K562 (cell line): Measurements from ENCODE around the gene TNFAIP1.
A peak's percentile ranks its signal among the peaks of the same experiment; 100 is the strongest.

Experiments used
- CBX1 ChIP-seq: sonication (generic); IDR thresholded peaks from 2 replicates; pipeline ENCODE4 v1.6.1; 2016; ENCODE audit warnings: antibody characterized with exemption, low read depth, mild to moderate bottlenecking
- EP400 ChIP-seq: fragments of 450-650 bp; IDR thresholded peaks from 2 replicates; pipeline ENCODE4 v1.6.1; 2017; ENCODE audit warnings: antibody characterized with exemption, mild to moderate bottlenecking, moderate library complexity
- GATA2 ChIP-seq: sonication (generic); formaldehyde crosslinking; IDR thresholded peaks from 2 replicates; pipeline ENCODE4 v1.4.0; 2020; ENCODE audit warnings: mild to moderate bottlenecking, missing genetic modification reagents
- MAFK ChIP-seq: IDR thresholded peaks from 2 replicates; pipeline ENCODE4 v1.6.1; 2011; ENCODE audit warnings: low read length, improper control_type of control experiment
- NRF1 ChIP-seq, 2 experiments: fragments of 450-650 bp; IDR thresholded peaks in 1 of 2; conservative IDR thresholded peaks in 1 of 2; 2 replicates each; pipeline ENCODE4 v1.6.1; 2014; ENCODE audit warnings: mild to moderate bottlenecking in 2 of 2
- PHF21A ChIP-seq: fragments of 450-650 bp; IDR thresholded peaks from 2 replicates; pipeline ENCODE4 v1.6.1; 2017; ENCODE audit warnings: low read depth, borderline replicate concordance
- RBM39 ChIP-seq: fragments of 200-400 bp; formaldehyde crosslinking; optimal IDR thresholded peaks from 2 replicates; pipeline ENCODE3; 2018; ENCODE audit warnings: low read depth, low read length
- SIN3B ChIP-seq: fragments of 450-650 bp; IDR thresholded peaks from 2 replicates; pipeline ENCODE4 v1.6.1; 2017; ENCODE audit warnings: low read depth, mild to moderate bottlenecking, moderate library complexity
- TRIM28 ChIP-seq: fragments of 450-650 bp; IDR thresholded peaks from 2 replicates; pipeline ENCODE4 v1.6.1; 2017
- YY1 ChIP-seq, 3 experiments: IDR thresholded peaks; 2 replicates each; pipeline ENCODE4 v1.6.1; 2011; ENCODE audit warnings: low read length in 2 of 3, mild to moderate bottlenecking in 2 of 3, moderate library complexity in 2 of 3, borderline replicate concordance in 1 of 3, control low read depth in 1 of 3, low read depth in 1 of 3; ENCODE audit not compliant: insufficient read depth in 3 of 3, insufficient replicate concordance in 2 of 3, control insufficient read depth in 1 of 3, insufficient read length in 1 of 3; ENCODE audit errors: extremely low read depth in 1 of 3
- ZNF76 ChIP-seq: fragments of 250-450 bp; sonication (Bioruptor Pico); IDR thresholded peaks from 2 replicates; pipeline ENCODE4 v1.4.0; 2020; ENCODE audit warnings: mild to moderate bottlenecking, moderate library complexity, borderline replicate concordance
- TF ChIP-seq, protein P1 (sequence below): sonication (generic); formaldehyde crosslinking; IDR thresholded peaks from 2 replicates; pipeline ENCODE4 v1.9.0; 2022; ENCODE audit warnings: mild to moderate bottlenecking, missing genetic modification reagents
- TF ChIP-seq, protein P2 (sequence below): sonication (generic); formaldehyde crosslinking; IDR thresholded peaks from 2 replicates; pipeline ENCODE4 v1.5.0; 2020; ENCODE audit warnings: missing genetic modification reagents

DNA sequence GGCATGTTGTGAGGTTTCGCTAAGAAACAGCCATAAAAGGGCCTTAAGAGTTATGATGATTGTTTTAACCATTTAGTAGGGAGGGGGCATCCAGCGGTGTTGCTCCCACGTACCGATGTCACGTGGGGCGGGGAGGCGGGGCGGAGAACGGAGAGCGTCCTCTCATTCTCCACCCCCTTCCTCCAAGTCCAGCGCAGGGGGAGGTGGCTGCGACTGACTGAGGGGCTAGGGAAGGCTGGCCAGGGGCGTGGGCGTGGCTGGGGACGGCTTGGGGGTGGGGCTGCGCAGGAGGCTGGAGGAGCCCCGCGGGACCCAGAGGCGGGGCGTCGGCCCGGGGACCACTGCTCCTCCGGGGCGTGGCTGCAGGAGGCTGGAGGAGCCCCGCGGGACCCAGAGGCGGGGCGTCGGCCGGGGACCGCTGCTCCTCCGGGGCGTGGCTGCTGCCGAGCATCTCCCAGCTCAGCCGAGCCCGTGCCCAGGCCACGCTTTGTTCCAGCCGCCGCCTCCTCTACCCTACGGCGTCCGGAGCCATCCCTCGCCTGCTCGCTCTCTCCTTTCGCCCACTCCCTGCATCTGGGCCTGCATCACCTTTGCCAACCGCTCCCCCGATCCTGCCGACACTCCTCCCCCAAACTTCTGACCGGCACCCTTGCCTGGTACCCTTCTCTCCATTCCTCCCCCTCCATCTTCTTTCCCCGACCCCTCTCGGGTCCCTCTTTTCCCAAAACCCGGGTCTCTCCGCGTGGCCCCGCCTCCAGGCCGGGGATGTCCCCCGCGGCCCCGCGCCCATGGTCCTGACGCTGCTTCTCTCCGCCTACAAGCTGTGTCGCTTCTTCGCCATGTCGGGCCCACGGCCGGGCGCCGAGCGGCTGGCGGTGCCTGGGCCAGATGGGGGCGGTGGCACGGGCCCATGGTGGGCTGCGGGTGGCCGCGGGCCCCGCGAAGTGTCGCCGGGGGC lies 36.0 kb downstream of the TNFAIP1 start, which contains the start of gene SARM1:
- TF ChIP-seq, protein P1, sequence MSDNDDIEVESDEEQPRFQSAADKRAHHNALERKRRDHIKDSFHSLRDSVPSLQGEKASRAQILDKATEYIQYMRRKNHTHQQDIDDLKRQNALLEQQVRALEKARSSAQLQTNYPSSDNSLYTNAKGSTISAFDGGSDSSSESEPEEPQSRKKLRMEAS (CRISPR knock-in tag), result no peak
- TF ChIP-seq ZNF76 (CRISPR knock-in tag) (no peak), MAFK (no peak), RBM39 (no peak), GATA2 (CRISPR knock-in tag) (no peak), PHF21A (no peak), EP400 (no peak), YY1 (IDR thresholded peaks at IDR 0.05; ENCODE audit: borderline replicate concordance in 1 of 3, control insufficient read depth in 1 of 3, extremely low read depth in 1 of 3, insufficient read depth in 3 of 3, insufficient read length in 1 of 3, insufficient replicate concordance in 2 of 3, low read depth in 1 of 3, low read length in 2 of 3) (no peak), TRIM28 (no peak), SIN3B (no peak), CBX1 (no peak), NRF1 (conservative IDR thresholded peaks at IDR 0.05 in 1 of 2, IDR thresholded peaks at IDR 0.05 in 1 of 2) (peak; percentile 82 to 84)
- TF ChIP-seq, protein P2, sequence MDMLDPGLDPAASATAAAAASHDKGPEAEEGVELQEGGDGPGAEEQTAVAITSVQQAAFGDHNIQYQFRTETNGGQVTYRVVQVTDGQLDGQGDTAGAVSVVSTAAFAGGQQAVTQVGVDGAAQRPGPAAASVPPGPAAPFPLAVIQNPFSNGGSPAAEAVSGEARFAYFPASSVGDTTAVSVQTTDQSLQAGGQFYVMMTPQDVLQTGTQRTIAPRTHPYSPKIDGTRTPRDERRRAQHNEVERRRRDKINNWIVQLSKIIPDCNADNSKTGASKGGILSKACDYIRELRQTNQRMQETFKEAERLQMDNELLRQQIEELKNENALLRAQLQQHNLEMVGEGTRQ (CRISPR knock-in tag), result peak; percentile 97
